Astrocyte of the spinal cord (primary cell): ENCODE data around the gene ZC3H18.
"Not testable (repeated sequence)": the region's sequence is repeated elsewhere in the genome, so short reads cannot be mapped to it uniquely, and the experiment has no call there.

Experiments used
- DNase-seq: peaks from one replicate; pipeline ENCODE4 v3.0.0; 2011; ENCODE audit warnings: low read depth, low spot score
- H3K4me3 ChIP-seq: 2 replicates; pipeline ENCODE4 v1.5.1; 2011; ENCODE audit warnings: low read depth, mild to moderate bottlenecking, low read length, moderate library complexity
- in situ Hi-C: cut with HindIII; loops from 2 replicates; pipeline ENCODE4 v1.10.0; 2017; ENCODE audit warnings: low sequenced_read_pairs
- TF ChIP-seq, protein P1 (sequence below): IDR thresholded peaks from 2 replicates; pipeline ENCODE4 v1.5.1; 2012; ENCODE audit warnings: low read depth, mild to moderate bottlenecking, low read length, inconsistent platforms

ZC3H18 gene

GRCh38 chr16:88601313-88602036 is 31.3 kb downstream of the ZC3H18 start:
- no peak for DNase-seq
- in situ Hi-C loops: no loop called here
- TF ChIP-seq, protein P1, sequence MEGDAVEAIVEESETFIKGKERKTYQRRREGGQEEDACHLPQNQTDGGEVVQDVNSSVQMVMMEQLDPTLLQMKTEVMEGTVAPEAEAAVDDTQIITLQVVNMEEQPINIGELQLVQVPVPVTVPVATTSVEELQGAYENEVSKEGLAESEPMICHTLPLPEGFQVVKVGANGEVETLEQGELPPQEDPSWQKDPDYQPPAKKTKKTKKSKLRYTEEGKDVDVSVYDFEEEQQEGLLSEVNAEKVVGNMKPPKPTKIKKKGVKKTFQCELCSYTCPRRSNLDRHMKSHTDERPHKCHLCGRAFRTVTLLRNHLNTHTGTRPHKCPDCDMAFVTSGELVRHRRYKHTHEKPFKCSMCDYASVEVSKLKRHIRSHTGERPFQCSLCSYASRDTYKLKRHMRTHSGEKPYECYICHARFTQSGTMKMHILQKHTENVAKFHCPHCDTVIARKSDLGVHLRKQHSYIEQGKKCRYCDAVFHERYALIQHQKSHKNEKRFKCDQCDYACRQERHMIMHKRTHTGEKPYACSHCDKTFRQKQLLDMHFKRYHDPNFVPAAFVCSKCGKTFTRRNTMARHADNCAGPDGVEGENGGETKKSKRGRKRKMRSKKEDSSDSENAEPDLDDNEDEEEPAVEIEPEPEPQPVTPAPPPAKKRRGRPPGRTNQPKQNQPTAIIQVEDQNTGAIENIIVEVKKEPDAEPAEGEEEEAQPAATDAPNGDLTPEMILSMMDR: no peak
- H3K4me3 ChIP-seq: no peak overlapping the region

DNA sequence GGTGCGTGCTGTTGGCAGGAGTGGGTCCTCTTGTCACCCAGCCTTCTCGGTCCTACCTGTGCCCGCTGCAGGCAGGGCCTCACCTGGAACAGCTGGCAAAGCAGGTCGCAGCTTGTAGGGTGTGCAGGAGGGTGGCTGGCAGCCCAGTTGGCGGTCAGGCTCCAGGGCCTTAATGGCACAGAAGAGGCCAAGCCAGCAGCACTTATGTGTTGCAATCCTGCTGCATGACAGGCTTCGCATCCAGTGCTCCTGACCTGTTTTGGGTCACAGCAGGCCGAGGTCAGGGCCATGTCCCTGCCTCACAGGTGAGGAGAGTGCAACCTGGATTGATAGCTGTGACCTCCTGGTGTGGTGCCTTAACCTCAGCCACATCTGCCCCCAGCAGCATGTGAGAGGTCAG is 31.9 kb downstream of the ZC3H18 start:
- in situ Hi-C loops: no loop called here
- TF ChIP-seq, protein P1: no peak
- no peak for DNase-seq
- H3K4me3 ChIP-seq: no peak overlapping the region

GRCh38 chr16:88605186-88606147 is 35.3 kb downstream of the ZC3H18 start:
- in situ Hi-C loops: no loop called here
- TF ChIP-seq, protein P1: no peak
- DNase-seq: no peak

GRCh38 chr16:88606148-88606757 is 36.0 kb downstream of the ZC3H18 start:
- H3K4me3 ChIP-seq: no peak overlapping the region
- TF ChIP-seq, protein P1: no peak
- in situ Hi-C loops: no loop called here
- no peak for DNase-seq

More at GRCh38 chr16:88605186-88606147, 35.3 kb downstream of the ZC3H18 start:
- H3K4me3 ChIP-seq: no peak overlapping the region

- no peak for DNase-seq
- H3K4me3 ChIP-seq: no peak overlapping the region
- in situ Hi-C loops: no loop called here
- TF ChIP-seq, protein P1: no peak
Observed at GRCh38 chr16:88608076-88608475, 37.9 kb downstream of the ZC3H18 start.

GRCh38 chr16:88609426-88609825 is 39.2 kb downstream of the ZC3H18 start:
- DNase-seq, H3K4me3 ChIP-seq, in situ Hi-C loops: not testable (repeated sequence)
